GM21528 (cell line): ENCODE measurements around the gene FITM2.
"Not testable (repeated sequence)": the region's sequence is repeated elsewhere in the genome, so short reads cannot be mapped to it uniquely, and the experiment has no call there.

Experiments used
- ATAC-seq: cut with Tn5 transposase; IDR thresholded peaks from one replicate; pipeline ENCODE4 v1.9.1; 2021; ENCODE audit warnings: mild to moderate bottlenecking, moderate library complexity; ENCODE audit not compliant: unreplicated experiment, low FRiP score

FITM2 gene

GRCh38 chr20:44310664-44311639, at the start of gene FITM2:
TSS of gene FITM2 (minus strand) at chr20:44311202. CDS start at chr20:44311148, 54 bp downstream.
- peak; percentile 87 for ATAC-seq

GRCh38 chr20:44360221-44360620, 49.2 kb upstream of the FITM2 start:
- ATAC-seq = no peak

GRCh38 chr20:44358776-44359175, 47.8 kb upstream of the FITM2 start:
- no peak for ATAC-seq

GRCh38 chr20:44357555-44358125, 46.6 kb upstream of the FITM2 start:
- no peak for ATAC-seq

- ATAC-seq = no peak
Observed at GRCh38 chr20:44357020-44357419, 46.0 kb upstream of the FITM2 start.

GRCh38 chr20:44356353-44356723, 45.3 kb upstream of the FITM2 start:
- no peak for ATAC-seq

GRCh38 chr20:44355498-44356352, 44.7 kb upstream of the FITM2 start, which contains the start of gene HNF4A:
TSS of gene HNF4A (plus strand) at chr20:44355699. CDS start at chr20:44355805, 106 bp downstream.
- ATAC-seq = no peak

- no peak for ATAC-seq
Observed at GRCh38 chr20:44354979-44355497, 44.0 kb upstream of the FITM2 start.

GRCh38 chr20:44350567-44350966, 39.6 kb upstream of the FITM2 start:
- ATAC-seq = no peak

- no peak for ATAC-seq
Observed at GRCh38 chr20:44349349-44349748, 38.3 kb upstream of the FITM2 start.

- no peak for ATAC-seq
Observed at GRCh38 chr20:44348168-44348659, 37.2 kb upstream of the FITM2 start.

GRCh38 chr20:44345941-44346340, 34.9 kb upstream of the FITM2 start:
- ATAC-seq = not testable (repeated sequence)

- no peak for ATAC-seq
Observed at GRCh38 chr20:44345147-44345546, 34.1 kb upstream of the FITM2 start.

- ATAC-seq = no peak
Observed at GRCh38 chr20:44344723-44345122, 33.7 kb upstream of the FITM2 start.

GRCh38 chr20:44343162-44343675, 32.2 kb upstream of the FITM2 start:
- ATAC-seq = no peak

GRCh38 chr20:44342248-44342647, 31.2 kb upstream of the FITM2 start:
- ATAC-seq = no peak

- no peak for ATAC-seq
Observed at GRCh38 chr20:44336725-44337380, 25.9 kb upstream of the FITM2 start, which contains the start of gene R3HDML. TSS of gene R3HDML (plus strand) at chr20:44337043. CDS start at chr20:44337158, 115 bp downstream.

GRCh38 chr20:44336086-44336485, 25.1 kb upstream of the FITM2 start:
- ATAC-seq = no peak

GRCh38 chr20:44335675-44336074, 24.7 kb upstream of the FITM2 start:
- ATAC-seq = no peak
